ENCODE measurements around the gene GJA3. TPM values are rescaled to one million over a fixed set of nuclear protein-coding genes. Genes with fewer than 3 reads are reported as not detected.

Gene GJA3
- total RNA-seq, 4 donors from 2014 or later: under 0.01 TPM; not detected in 3

DNA sequence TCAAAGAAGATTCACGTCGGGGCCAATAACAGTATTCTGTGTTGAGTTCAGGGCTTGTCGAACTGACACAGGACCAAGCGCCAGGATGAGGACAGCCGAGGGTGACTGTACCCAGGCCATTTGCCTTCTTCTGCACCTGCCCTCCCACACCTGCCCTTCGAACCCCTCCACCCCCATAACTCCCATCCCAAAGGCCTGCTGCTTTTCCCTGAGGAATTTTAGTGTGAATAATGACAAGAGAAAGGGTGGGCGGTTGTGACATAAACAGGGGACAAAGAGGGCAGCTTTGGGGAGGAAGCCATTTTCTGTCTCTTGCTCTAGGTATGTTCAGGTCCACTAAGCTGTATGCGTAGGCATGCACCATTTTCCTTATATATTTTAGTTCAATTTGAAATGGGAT lies 26.1 kb downstream of the GJA3 start:
- Histone ChIP-seq H3K9me3 (no peaks in the 10 kb centered on the region), H3K4me3 (no peak overlapping the region), H3K4me1 (peaks cover 0 to 6% (median 0%) of the 10 kb centered on the region in 4 donors), H3K36me3 (no peaks in the 10 kb centered on the region), H3K27ac (no peak overlapping the region), H3K27me3 (peaks cover 0 to 68% of the 10 kb centered on the region in 2 donors)
- WGBS, 2 donors: 68 to 95% methylated on average over 8 of the region's 8 CpGs
- TF ChIP-seq POLR2A (IDR thresholded peaks at IDR 0.05): no peak
- TF ChIP-seq, protein P1, sequence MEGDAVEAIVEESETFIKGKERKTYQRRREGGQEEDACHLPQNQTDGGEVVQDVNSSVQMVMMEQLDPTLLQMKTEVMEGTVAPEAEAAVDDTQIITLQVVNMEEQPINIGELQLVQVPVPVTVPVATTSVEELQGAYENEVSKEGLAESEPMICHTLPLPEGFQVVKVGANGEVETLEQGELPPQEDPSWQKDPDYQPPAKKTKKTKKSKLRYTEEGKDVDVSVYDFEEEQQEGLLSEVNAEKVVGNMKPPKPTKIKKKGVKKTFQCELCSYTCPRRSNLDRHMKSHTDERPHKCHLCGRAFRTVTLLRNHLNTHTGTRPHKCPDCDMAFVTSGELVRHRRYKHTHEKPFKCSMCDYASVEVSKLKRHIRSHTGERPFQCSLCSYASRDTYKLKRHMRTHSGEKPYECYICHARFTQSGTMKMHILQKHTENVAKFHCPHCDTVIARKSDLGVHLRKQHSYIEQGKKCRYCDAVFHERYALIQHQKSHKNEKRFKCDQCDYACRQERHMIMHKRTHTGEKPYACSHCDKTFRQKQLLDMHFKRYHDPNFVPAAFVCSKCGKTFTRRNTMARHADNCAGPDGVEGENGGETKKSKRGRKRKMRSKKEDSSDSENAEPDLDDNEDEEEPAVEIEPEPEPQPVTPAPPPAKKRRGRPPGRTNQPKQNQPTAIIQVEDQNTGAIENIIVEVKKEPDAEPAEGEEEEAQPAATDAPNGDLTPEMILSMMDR (IDR thresholded peaks at IDR 0.05): no peak
- no peak for TF ChIP-seq EP300 (IDR thresholded peaks at IDR 0.05)
- DNase-seq (ENCODE audit: low spot score in 2 of 2): no peak

DNA sequence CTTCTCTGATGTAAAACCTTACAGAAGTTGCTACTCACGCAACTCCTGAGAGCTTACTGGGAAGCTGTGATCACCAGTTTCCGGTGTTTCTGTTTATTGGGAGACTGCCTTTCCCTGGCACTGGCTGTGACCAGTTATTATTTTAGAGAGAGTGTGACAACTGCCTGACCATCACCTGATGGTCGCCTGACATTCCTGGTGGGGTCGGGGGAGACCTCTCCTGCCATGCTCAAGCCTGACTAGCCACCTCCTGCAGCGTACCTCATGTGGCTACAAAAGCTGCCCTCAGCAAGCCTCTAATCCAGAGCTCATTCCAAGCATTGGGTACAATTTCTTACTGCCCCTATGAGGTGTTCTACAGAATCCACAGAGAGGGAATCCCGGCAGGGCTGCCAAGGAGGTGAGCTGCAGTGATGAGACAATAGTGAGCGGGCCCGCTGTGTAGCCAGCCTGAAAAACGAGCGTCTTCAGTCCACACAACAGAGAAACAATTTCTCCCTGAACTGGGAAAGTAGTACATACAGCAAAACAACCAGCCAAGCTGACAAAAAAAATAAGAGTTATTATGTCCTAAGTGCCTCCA lies 28.7 kb downstream of the GJA3 start:
- DNase-seq (ENCODE audit: low spot score in 2 of 2): no peak
- WGBS, 2 donors: 85 to 87% methylated on average over 9 of the region's 10 CpGs

DNA sequence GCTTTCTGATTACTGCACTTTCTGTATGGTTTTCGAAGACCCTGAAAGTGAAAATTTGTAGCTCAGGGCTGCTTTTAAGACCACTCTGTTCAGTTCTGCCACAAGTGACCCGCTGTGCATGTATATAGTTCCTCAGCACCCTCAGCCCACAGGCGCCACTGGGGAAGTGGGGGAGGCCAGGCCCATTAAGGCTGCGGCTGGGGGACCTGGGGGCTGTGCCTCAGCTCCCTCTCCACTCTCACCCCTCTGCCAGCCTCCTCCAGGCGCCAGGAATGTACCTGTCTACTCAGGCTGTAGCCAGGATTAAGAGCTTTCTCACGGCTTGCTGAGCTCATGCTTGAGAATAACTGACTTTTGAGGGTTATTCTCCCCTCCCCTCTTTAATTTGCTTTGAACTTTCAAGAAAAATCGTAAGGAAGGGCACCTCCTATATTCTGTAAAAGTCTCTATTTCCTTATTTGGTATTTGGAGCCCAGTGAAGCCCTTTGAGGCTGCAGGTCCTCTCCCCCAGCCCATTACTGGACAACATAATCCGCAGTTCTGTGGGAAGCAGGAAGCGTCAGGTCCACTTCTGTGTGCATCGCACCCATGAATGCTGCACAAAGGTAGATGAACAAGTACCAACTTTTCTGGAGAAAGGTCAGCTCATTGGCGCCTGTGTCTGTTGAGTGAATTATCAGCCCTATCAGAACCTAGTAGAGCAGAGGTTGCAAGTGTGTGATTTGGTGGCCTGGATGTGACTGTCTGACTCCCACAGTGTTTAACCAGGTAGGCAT lies 29.6 kb downstream of the GJA3 start:
- no peak overlapping the region for H3K27ac ChIP-seq
- no peak for DNase-seq (ENCODE audit: low spot score in 2 of 2)
- no peaks in the 10 kb centered on the region for H3K9me3 ChIP-seq
- TF ChIP-seq EP300 (IDR thresholded peaks at IDR 0.05): no peak
- TF ChIP-seq POLR2A (IDR thresholded peaks at IDR 0.05): no peak
- TF ChIP-seq, protein P1 (IDR thresholded peaks at IDR 0.05): no peak
- WGBS, 2 donors: 71 to 72% methylated on average over 11 of the region's 11 CpGs
- no peaks in the 10 kb centered on the region for H3K36me3 ChIP-seq
- H3K4me1 ChIP-seq: peaks cover 0 to 15% (median 9%) of the 10 kb centered on the region in 4 donors
- no peak overlapping the region for H3K4me3 ChIP-seq
- H3K27me3 ChIP-seq: peaks cover 0 to 61% of the 10 kb centered on the region in 2 donors

More for the DNA sequence above, 28.7 kb downstream of the GJA3 start:
- H3K4me1 ChIP-seq: peaks cover 0 to 22% (median 9%) of the 10 kb centered on the region in 4 donors
- H3K27ac ChIP-seq: no peak overlapping the region
- H3K4me3 ChIP-seq: no peak overlapping the region
- no peaks in the 10 kb centered on the region for H3K36me3 ChIP-seq
- TF ChIP-seq, protein P1 (IDR thresholded peaks at IDR 0.05): no peak
- TF ChIP-seq EP300 (IDR thresholded peaks at IDR 0.05): no peak
- no peak for TF ChIP-seq POLR2A (IDR thresholded peaks at IDR 0.05)
- no peaks in the 10 kb centered on the region for H3K9me3 ChIP-seq
- H3K27me3 ChIP-seq: peaks cover 0 to 70% of the 10 kb centered on the region in 2 donors

DNA sequence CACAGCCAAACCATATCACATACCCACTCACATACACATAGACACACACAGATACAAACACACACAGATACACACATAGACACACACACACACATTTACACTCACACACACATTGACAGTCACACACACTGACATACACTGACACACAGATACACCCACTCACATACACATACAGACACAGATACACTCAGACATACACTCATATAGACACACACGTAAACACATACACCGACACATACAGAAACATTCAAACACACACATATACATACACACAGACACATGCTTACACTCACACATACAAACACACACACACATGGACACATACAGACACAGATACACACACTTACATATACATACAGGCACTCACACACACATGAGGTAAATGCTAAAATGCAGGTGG lies 30.2 kb downstream of the GJA3 start:
- WGBS, 2 donors: 87 to 93% methylated on average over 2 of the region's 2 CpGs

More for the DNA sequence above, 30.2 kb downstream of the GJA3 start:
- Histone ChIP-seq H3K27me3 (peaks cover 0 to 56% of the 10 kb centered on the region in 2 donors), H3K4me1 (peaks cover 0 to 20% (median 9%) of the 10 kb centered on the region in 4 donors), H3K27ac (no peak overlapping the region), H3K4me3 (no peak overlapping the region), H3K9me3 (no peaks in the 10 kb centered on the region), H3K36me3 (no peaks in the 10 kb centered on the region)
- no peak for DNase-seq (ENCODE audit: low spot score in 2 of 2)
- TF ChIP-seq POLR2A (IDR thresholded peaks at IDR 0.05): no peak
- TF ChIP-seq, protein P1 (IDR thresholded peaks at IDR 0.05): no peak
- no peak for TF ChIP-seq EP300 (IDR thresholded peaks at IDR 0.05)

All from tibial nerve (tissue), 4 donors.